Stimulated activated naive CD8-positive, alpha-beta T cell treated with anti-CD3 and anti-CD28 coated beads, Interleukin-15, Interleukin-2, amounts not matched to agents 100 U/mL and 50 U/mL, for 24 hours (primary cell): ENCODE measurements around the gene STK40.

Experiments
- ATAC-seq: fragments of 150-1000 bp; cut with Tn5 transposase; one replicate; pipeline ENCODE4 v1.10.0; 2021
- DNase-seq: peaks from one replicate; pipeline ENCODE4 v3.0.0; 2021

Gene STK40

GRCh38 chr1:36369061-36369861 lies 16.5 kb downstream of the STK40 start:
- DNase-seq (peak; percentile 91), ATAC-seq (peak; percentile 8)

DNA sequence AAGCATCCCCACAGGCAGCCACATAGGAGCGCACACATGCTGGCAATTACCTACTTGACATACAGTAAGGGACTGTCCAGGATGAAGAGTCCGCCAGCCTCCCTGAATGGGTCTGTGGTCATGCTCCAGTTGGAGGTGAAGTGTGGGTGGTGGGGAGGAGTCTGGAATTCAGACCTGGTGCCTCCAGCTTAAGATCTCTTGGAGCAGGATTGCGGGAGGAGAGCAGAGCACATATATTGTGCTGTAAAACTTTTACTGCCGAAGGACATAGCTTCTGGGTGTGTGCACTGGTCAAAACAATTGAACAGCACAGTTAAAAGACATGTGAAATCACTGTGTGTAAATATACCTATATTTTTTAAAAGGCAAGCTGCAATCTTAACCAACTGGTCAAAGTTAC lies 17.9 kb downstream of the STK40 start:
- DNase-seq: no peak
- no peak for ATAC-seq

- no peak for ATAC-seq
- DNase-seq: no peak
Measured at GRCh38 chr1:36367066-36367465, 18.7 kb downstream of the STK40 start.

- ATAC-seq (peak; percentile 70), DNase-seq (peak; percentile 48)
Measured at GRCh38 chr1:36366091-36366661, 19.5 kb downstream of the STK40 start.

GRCh38 chr1:36365381-36365780 lies 20.3 kb downstream of the STK40 start:
- ATAC-seq (no peak), DNase-seq (no peak)

- no peak for ATAC-seq
- DNase-seq: no peak
Measured at GRCh38 chr1:36359911-36360550, 25.7 kb downstream of the STK40 start.

DNA sequence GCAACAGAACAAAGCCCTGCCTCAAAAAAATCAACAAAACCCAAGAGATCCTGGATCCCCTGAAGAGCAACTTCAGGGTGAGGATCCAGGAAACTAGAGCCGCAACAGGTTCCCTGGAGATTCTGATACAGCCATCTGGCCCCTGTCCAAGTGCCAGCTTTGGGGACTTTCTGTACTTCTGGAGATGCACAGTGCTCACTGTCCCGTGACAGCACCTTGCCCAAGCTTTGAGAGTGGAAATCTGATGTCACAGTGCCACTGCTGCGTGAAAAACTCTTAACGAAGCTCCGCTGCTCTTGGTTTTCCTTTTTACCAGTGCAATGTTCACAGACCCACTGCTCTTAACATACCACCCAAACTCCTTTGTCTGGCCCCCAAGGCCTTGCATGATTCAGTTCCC lies 26.3 kb downstream of the STK40 start:
- DNase-seq: no peak
- no peak for ATAC-seq

DNA sequence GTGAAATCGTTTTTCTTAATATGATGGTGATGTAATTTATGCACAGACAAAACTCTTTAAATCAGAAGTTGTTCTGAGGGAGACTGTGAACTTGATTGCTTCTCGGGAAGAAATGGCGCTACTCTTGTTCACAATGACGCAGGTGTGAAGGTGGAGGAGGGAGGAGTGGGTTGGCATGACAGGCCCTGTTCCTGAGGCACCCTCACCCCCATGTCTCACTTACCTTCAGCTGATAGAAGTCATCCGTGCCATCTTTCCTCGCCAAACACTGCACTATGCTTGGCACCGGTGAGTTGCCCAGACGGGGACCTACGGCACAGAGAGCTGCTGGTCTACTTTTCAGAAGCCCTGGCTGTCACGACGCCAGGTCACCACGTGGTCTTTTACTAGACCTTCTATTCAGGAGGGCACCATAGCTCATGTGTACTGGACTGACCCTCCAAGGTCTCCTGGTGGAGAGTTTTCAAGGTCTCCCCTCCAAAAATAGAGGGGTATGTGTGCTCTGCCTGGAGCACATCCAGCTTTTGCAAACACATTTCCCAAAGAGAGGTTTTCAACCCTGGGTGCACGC lies 27.1 kb downstream of the STK40 start:
- ATAC-seq (no peak), DNase-seq (no peak)

DNA sequence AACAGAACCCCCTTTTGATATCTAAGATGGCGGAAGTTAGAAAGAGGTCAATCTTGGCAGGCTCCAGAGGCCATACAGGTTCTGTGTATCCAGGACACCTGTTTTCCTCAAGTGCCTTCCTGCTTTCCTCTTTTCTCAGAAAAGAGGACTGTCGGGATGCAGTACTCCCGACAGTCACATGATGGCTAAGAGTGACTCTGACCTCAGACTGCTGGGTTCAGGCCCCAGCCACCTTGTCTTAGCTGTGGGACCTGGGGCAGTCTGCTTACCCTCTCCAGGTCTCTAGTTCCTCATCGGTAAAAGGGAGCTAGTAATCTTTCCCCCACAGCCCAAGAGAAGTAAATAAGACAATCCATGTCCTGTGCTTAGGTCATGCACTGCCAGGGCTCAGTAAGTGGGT lies 29.9 kb downstream of the STK40 start:
- no peak for DNase-seq
- no peak for ATAC-seq

GRCh38 chr1:36354486-36354885 lies 31.2 kb downstream of the STK40 start:
- no peak for ATAC-seq
- no peak for DNase-seq

GRCh38 chr1:36352910-36353878 lies 32.5 kb downstream of the STK40 start:
- DNase-seq (no peak), ATAC-seq (no peak)

DNA sequence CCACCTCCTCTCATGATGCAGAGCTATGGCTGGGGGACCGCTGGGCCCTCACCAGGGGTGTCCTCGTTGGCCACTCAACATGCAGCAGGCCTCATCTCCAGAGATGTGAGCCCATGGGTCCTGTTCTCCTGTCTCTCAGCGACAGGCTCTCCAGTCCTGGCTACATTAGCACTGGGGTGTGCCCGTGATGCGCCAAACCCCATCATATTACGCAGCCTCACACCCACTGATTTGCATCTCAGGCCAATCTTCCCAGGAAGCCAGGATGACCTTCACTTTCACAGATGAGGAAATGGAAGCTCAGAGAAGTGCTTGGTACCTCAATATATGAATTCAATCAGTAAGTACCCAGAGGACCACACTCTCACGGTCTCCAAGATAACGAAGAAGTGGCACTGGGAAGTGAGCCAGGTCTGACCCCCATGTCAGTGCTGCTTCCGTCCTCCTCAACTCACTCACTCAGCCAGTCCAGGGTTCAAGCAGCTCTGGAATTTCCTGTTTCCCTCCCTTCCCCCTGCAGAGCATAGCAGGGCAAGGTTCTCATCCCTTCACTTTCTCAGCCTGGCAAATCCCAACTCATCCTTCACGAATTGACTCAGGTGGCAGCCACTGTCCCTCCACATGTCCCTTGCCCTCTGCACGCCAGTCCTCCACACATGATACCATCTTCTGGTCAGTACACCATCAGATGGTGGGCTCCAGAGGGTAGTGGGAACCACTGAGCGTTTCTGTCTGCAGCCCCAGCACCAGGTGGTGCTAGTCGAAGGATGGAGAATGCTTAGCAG lies 33.4 kb downstream of the STK40 start:
- ATAC-seq: no peak

DNA sequence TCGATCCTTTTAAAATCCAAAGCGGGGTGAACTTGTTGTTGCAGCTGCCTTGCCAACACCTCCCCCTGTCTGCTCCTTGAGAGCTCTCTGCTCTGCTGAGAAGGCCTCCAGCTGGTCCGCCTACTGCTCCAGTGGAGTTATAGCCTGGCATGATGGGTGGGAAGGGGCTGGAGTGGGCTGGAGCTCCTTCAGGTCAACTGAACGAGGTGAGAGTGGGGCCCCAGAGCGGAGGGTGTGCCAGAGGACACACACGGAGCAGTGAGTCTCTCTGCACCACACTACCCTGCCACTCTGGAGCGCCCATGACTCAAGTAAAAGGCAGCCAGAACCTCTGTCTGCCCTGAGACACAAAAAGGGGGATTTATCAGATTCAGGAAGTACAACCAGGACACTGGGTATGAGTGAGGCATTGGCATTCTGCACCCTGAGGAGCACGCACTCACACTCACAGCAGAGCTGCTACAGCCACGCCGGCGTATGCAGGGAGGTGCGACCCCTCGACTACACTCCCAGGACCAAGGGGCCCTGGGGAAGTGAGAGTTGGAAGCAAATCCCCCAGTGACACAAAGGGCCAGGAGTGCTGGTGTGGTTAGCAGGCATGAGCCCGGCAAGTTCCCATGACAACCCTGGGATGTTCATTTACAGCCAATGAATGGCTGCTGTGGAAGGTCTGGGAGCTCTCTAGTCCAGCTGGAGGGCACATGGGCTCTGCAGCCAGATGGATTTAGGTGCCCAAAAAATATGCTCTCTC lies 34.3 kb downstream of the STK40 start:
- no peak for ATAC-seq
- DNase-seq: no peak

More for the DNA sequence above, 33.4 kb downstream of the STK40 start:
- no peak for DNase-seq

- DNase-seq (peak; percentile 55), ATAC-seq (peak; percentile 83)
Measured at GRCh38 chr1:36350659-36351226, 35.0 kb downstream of the STK40 start.

GRCh38 chr1:36349839-36350238 lies 35.9 kb downstream of the STK40 start:
- ATAC-seq: no peak
- no peak for DNase-seq

DNA sequence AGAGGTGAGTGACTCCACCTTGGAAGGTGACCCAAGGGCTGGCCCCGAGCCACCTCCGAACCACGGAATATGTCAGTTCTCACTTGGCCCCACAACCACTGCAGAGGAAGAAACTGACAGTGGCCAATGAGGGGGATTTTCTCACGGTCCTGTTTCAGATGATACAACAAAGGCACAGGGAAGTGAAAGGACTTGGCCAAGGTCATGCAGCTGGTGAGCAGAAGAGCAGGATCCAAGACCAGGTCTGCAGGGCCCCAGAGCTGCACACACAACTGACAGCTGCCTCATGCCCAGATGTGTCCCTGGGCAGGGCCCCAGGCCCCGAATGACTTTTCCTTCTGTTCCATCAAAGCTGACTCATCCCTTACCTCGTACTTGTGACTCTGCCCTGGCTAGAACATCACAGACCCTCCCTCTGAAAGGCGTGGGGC lies 36.5 kb downstream of the STK40 start:
- no peak for DNase-seq
- ATAC-seq: peak; percentile 37

- DNase-seq (no peak), ATAC-seq (no peak)
Measured at GRCh38 chr1:36346741-36347370, 38.9 kb downstream of the STK40 start.

- DNase-seq (no peak), ATAC-seq (no peak)
Measured at GRCh38 chr1:36345353-36345752, 40.4 kb downstream of the STK40 start.

GRCh38 chr1:36344395-36344680 lies 41.4 kb downstream of the STK40 start:
- DNase-seq (no peak), ATAC-seq (no peak)
